HG02840 (cell line): ENCODE data around the gene VPS35L.
A peak's percentile ranks its signal among the peaks of the same experiment; 100 is the strongest.
"Not testable (repeated sequence)": the region's sequence is repeated elsewhere in the genome, so short reads cannot be mapped to it uniquely, and the experiment has no call there.

Source experiments
- ATAC-seq: cut with Tn5 transposase; IDR thresholded peaks from one replicate; pipeline ENCODE4 v1.9.1; 2021; ENCODE audit warnings: mild to moderate bottlenecking, moderate library complexity, moderate number of reproducible peaks; ENCODE audit not compliant: unreplicated experiment, low FRiP score

The VPS35L gene

GRCh38 chr16:19708296-19709205, 153.0 kb downstream of the VPS35L start:
- ATAC-seq, result no peak

- ATAC-seq, result no peak
Observed at GRCh38 chr16:19709381-19710136, 154.1 kb downstream of the VPS35L start.

GRCh38 chr16:19710191-19710908, 154.8 kb downstream of the VPS35L start:
- ATAC-seq, result no peak

- ATAC-seq, result no peak
Observed at GRCh38 chr16:19710991-19711545, 155.6 kb downstream of the VPS35L start.

- ATAC-seq, result no peak
Observed at GRCh38 chr16:19711643-19712042, 156.1 kb downstream of the VPS35L start.

- no peak for ATAC-seq
Observed at GRCh38 chr16:19712418-19713058, 157.0 kb downstream of the VPS35L start.

- no peak for ATAC-seq
Observed at GRCh38 chr16:19713697-19714096, 158.2 kb downstream of the VPS35L start.

- ATAC-seq, result no peak
Observed at GRCh38 chr16:19715566-19715965, 160.1 kb downstream of the VPS35L start.

GRCh38 chr16:19716183-19716582, 160.7 kb downstream of the VPS35L start:
- no peak for ATAC-seq

- ATAC-seq, result not testable (repeated sequence)
Observed at GRCh38 chr16:19716728-19717127, 161.2 kb downstream of the VPS35L start.

- no peak for ATAC-seq
Observed at GRCh38 chr16:19717314-19717713, 161.8 kb downstream of the VPS35L start.

- peak; percentile 97 for ATAC-seq
Observed at GRCh38 chr16:19717741-19718623, 162.5 kb downstream of the VPS35L start, which contains the start of the genes IQCK and KNOP1. Gene IQCK, plus strand, starts transcription at chr16:19718271. Its CDS starts 36 bp downstream, at chr16:19718307. Gene KNOP1, minus strand, starts transcription at chr16:19718227. Its CDS starts 3,192 bp downstream, at chr16:19715035.

GRCh38 chr16:19718624-19718965, 163.1 kb downstream of the VPS35L start:
- ATAC-seq, result no peak

GRCh38 chr16:19722269-19722952, 166.9 kb downstream of the VPS35L start:
- ATAC-seq, result no peak

GRCh38 chr16:19722981-19723380, 167.5 kb downstream of the VPS35L start:
- ATAC-seq, result no peak

GRCh38 chr16:19728636-19728965, 173.1 kb downstream of the VPS35L start:
- ATAC-seq, result no peak

GRCh38 chr16:19733551-19733950, 178.0 kb downstream of the VPS35L start:
- ATAC-seq, result no peak

GRCh38 chr16:19735074-19735867, 179.8 kb downstream of the VPS35L start:
- ATAC-seq, result no peak
